DMS 273 (cell line): ENCODE results near the gene SENP7.
"Not testable (repeated sequence)": the region's sequence is repeated elsewhere in the genome, so short reads cannot be mapped to it uniquely, and the experiment has no call there.

Experiments
- DNase-seq: peaks from one replicate; lab custom pipeline; 2025; ENCODE audit not compliant: unreplicated experiment; lab: John Stamatoyannopoulos, UW

SENP7 gene

GRCh38 chr3:101521211-101521701 lies 8.2 kb upstream of the SENP7 start:
- no peak for DNase-seq

GRCh38 chr3:101519685-101520365 lies 6.8 kb upstream of the SENP7 start:
- no peak for DNase-seq

GRCh38 chr3:101518421-101518871 lies 5.4 kb upstream of the SENP7 start:
- no peak for DNase-seq

- DNase-seq = peak; percentile 85
Observed at GRCh38 chr3:101513419-101513986, 491 bp upstream of the SENP7 start.

- DNase-seq = no peak
Observed at GRCh38 chr3:101512396-101512645, 691 bp downstream of the SENP7 start.

- DNase-seq = no peak
Observed at GRCh38 chr3:101509811-101510210, 3.2 kb downstream of the SENP7 start.

- no peak for DNase-seq
Observed at GRCh38 chr3:101509281-101509680, 3.7 kb downstream of the SENP7 start.

GRCh38 chr3:101501783-101502182 lies 11.2 kb downstream of the SENP7 start:
- DNase-seq = no peak

GRCh38 chr3:101500208-101500607 lies 12.8 kb downstream of the SENP7 start:
- DNase-seq = no peak

- DNase-seq = no peak
Observed at GRCh38 chr3:101497803-101498202, 15.2 kb downstream of the SENP7 start.

GRCh38 chr3:101495552-101495951 lies 17.5 kb downstream of the SENP7 start:
- DNase-seq = peak; percentile 29

GRCh38 chr3:101484805-101485620 lies 28.0 kb downstream of the SENP7 start:
- DNase-seq = no peak

GRCh38 chr3:101478980-101479379 lies 34.0 kb downstream of the SENP7 start:
- DNase-seq = no peak

- DNase-seq = not testable (repeated sequence)
Observed at GRCh38 chr3:101474841-101475552, 38.0 kb downstream of the SENP7 start.

GRCh38 chr3:101468676-101469075 lies 44.3 kb downstream of the SENP7 start:
- not testable (repeated sequence) for DNase-seq

- DNase-seq = not testable (repeated sequence)
Observed at GRCh38 chr3:101467310-101467663, 45.7 kb downstream of the SENP7 start.

- no peak for DNase-seq
Observed at GRCh38 chr3:101466465-101467309, 46.3 kb downstream of the SENP7 start.

GRCh38 chr3:101464235-101464634 lies 48.8 kb downstream of the SENP7 start:
- DNase-seq = no peak

GRCh38 chr3:101461451-101461850 lies 51.6 kb downstream of the SENP7 start:
- no peak for DNase-seq

- no peak for DNase-seq
Observed at GRCh38 chr3:101458387-101458786, 54.6 kb downstream of the SENP7 start.

- no peak for DNase-seq
Observed at GRCh38 chr3:101454629-101455028, 58.4 kb downstream of the SENP7 start.
